GM19467 (cell line): ENCODE data around the gene LRRC18.

ENCODE experiments used
- ATAC-seq: cut with Tn5 transposase; IDR thresholded peaks from one replicate; pipeline ENCODE4 v1.9.1; 2021; ENCODE audit warnings: mild to moderate bottlenecking, moderate library complexity; ENCODE audit not compliant: unreplicated experiment

Gene LRRC18

GRCh38 chr10:48939790-48940325, at the start of gene LRRC18:
LRRC18 (minus strand) TSS chr10:48939840; CDS start chr10:48914155, 25,685 bp downstream.
- no peak for ATAC-seq

DNA sequence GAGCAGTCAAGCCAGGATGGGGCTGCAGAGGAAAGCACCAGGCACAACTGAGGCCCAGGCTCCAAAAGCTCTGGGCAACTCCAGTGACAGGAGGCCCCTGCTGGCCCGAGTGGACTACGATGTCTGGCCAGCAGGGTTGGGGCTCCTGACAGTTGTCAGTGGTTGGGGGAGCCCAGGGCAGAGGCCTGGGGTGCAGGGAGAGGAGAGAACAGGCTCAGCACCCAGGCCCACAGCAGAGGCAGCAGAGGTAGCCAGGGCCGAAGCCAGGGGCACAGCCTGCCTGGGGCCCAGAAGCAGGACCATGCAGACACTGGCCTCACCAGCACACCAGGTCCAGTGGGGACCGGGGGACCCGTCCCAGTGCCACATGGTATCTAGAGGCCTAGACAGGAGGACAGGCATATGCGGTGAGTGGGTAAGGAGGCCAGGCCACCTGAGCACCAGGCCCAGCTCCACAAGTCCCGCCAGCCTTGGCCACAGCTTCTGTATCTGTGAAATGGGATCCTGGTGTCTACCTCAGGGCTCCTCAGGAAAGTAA, 46.0 kb upstream of the LRRC18 start:
- ATAC-seq = no peak

DNA sequence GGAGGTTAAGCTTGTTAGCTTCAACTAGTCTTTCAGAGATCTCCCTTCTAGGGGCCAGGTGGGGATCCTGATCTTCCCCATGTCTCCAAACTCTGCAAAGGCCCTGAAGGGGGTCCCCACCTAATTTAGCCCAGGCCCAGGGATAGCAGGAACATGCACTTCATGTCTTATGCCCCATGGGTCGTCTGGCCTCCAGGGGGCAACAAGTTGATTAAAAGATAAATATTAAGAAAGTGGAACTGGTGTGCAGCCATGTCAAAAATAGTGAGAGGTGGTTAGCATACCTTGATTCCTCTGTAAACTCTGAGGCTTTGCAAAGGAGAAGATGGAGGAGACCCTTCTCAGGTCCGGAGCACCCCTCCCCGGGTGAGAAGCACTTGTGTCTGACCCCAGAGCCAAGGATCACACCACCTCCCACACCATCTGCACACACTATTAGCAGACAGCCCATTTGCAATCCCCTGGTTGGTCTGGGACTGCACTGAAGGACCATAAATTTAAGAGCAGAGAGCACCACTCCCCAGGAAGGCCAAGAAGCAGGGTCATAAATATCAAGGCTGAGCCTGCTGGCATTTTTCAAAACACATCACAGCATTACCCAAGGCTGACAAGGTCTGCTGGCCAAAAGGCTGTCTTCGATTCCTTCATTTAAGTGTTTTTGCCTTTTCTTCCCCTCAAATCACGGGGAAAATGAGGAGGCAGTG, 44.2 kb upstream of the LRRC18 start:
- ATAC-seq = no peak

- no peak for ATAC-seq
These were observed 42.9 kb upstream of the LRRC18 start for GRCh38 chr10:48982584-48982983.

GRCh38 chr10:48981310-48981907, 41.8 kb upstream of the LRRC18 start:
- ATAC-seq = no peak

DNA sequence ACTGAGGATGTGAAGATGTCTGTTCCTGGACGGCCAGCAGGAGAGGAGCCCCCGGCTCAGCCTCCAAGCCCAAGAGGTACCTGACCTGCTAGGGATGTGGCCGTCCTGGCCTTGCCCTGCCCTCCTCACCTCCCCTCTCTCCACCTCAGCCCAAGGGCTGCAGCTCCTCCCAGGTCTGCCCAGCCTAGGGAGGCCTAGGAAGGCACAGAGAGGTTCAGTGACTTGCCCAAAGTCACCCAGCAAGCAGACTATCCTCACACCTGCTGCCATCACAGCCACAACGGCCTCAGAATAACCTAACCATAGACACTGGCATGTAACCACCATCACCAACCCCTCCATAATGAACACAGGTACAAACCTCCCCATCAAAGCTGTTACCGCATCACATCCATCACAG, 38.7 kb upstream of the LRRC18 start:
- no peak for ATAC-seq

DNA sequence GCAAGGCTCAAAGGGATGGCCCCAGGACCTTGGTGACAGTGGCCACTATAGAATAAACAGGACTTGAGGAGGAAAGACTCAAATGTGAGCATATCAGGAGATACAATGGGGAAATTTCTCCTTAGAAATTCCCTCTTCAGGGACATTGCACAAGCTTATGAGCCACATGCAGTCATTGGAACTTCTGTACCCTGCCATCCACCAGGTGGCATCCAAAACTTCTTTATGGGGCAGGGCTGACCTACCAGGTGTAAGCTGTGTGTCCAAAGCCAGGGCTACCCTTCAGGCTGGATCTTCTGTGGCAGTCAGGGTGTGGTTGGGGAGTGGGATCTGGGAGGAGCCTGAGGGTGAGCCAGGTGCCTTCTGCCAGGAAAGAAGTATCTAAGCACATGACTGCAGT, 36.6 kb upstream of the LRRC18 start:
- ATAC-seq = no peak

DNA sequence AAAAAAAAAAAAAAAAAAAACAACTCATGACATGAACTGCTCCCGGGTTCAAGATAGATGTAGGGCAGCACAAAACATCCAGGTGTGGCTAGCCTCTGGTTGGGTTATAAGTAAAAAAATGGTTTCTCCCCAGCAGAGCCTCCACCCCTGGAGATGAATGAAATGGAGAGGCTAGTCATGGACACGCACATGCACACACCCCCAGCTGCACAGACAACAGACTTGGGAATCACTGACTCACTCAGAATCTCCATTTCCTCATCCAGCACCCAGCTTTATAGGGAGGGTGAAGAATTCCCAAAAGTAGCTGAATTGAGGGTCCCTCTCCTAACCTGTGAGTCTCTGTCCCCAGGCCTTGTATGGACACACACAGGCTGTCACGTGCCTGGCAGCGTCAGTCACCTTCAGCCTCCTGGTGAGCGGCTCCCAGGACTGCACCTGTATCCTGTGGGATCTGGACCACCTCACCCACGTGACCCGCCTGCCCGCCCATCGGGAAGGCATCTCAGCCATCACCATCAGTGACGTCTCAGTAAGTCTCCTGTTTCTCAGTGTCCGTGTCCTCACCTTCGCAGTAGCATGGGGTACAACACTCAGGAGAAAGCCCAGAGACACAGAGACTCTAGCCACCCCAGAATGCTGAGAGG, 35.0 kb upstream of the LRRC18 start:
- ATAC-seq = no peak

DNA sequence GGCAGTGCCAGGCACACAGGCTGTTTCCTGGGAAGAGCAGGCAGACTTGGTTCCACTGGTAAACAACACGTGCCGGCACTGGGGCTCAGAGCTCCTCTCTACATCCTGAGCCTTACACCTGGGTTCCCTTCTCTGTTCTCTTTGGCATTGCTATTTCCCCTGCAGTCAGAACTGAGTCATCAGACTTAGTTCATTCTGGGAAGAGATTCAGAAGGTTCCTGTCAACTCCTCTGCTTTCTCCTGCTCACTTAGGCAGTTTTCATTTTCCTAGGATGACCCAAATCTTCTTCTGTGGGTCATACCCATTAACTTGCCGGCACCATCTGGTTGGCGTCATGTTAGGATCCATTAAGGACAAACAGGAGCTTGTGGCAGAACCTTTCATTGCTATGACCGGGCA, 33.4 kb upstream of the LRRC18 start:
- ATAC-seq = no peak

DNA sequence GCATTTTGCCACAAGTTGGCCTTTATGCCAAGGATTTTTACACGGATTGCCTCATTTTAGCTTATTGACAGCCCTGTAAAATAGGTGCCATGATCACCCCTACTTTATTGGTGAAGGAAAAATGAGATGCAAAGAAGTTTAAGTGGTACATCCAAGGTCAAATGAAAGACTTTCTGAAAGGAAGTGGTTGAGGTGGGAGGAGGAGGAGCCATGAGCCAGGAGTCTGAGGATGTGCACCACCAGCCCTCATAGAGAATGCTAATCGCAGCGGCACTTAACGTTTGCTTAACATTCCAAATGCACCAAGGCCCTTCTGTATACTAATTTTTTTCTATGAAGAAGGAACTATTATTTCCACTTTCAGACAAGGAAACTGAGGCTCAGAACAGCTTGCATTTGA, 31.0 kb upstream of the LRRC18 start:
- ATAC-seq = no peak

DNA sequence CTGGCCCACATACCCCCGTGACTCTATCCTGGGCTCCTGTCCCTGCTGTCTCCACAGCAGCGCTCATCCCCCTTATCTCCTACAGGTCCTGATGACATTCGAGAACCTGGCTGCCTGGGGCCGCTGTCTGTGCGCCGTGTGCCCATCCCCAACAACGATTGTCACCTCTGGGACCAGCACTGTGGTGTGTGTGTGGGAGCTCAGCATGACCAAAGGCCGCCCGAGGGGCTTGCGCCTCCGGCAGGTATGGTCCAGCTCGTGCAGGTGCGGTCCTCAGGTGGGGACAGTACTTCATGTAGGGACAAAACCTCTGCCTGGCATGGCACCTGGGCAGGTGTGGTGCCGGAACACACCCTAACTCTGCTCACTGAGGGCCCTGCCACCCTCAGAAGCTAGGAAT, 30.4 kb upstream of the LRRC18 start:
- no peak for ATAC-seq

DNA sequence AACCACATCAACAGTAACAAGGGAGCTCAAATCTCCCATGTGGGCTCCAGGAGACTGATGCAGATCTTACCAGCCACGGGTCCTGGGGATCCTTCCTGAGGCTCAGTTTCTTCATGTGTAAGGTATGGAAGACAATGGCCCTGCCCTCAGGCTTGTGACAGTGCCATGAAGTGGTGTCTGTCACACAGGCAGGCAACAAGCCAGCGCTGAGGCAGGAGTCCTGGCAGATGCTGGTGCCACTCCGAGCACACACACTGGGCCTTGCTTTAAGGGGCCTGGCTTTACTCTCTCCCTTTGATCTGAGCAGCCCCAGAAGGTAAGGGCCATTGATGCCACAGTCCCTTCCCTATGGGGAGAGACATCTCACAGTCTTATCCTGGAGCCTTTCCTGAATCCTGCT, 28.4 kb upstream of the LRRC18 start:
- no peak for ATAC-seq

DNA sequence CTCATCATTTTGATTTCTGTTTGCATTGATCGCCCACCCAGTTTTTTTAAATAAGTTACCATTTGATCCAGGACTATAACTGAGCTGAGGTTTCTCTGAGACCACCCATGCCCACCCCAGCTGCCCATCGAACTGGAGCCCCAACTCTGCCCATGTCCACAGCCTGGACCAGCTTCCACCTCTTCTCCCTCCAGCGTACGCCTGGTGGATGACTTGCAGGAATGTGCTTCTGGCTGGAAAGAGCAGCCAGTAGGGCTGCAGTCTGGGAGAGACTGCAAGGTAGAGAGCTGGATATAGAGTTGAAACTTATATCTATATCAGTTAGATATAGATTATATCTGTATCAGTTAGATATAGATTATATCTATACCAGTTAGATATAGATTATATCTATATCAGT, 25.8 kb upstream of the LRRC18 start:
- no peak for ATAC-seq

GRCh38 chr10:48964038-48964437, 24.4 kb upstream of the LRRC18 start:
- ATAC-seq = no peak

DNA sequence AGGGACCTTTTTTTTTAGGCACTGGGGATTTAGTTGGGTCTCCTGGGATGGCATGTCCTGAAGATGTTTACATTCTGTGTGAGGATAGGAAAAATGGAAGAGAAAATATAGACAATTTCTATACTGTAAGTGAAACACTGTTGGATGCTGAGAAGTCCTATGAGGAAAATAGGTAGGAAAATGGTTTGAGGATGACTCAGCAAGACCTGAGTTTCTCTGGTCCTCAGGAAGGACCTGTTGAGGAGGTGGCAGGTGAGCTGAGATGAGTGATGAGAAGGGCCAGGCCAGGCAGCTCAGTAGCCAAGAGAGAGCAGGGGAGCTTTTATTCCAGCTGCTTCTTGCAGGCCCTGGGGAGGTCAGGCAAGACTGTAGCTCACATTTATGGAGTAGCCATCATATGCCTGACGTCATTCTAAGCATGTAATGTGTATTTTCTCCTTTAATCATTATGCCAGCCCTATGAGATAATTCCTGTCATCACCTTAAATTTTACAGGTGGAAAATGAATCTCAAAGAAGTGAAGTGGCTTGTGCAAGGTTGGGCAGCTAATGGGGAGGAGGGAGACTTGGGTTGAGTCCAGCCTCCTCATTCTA, 19.1 kb upstream of the LRRC18 start:
- no peak for ATAC-seq

GRCh38 chr10:48957361-48958151, 17.9 kb upstream of the LRRC18 start:
- ATAC-seq = no peak

DNA sequence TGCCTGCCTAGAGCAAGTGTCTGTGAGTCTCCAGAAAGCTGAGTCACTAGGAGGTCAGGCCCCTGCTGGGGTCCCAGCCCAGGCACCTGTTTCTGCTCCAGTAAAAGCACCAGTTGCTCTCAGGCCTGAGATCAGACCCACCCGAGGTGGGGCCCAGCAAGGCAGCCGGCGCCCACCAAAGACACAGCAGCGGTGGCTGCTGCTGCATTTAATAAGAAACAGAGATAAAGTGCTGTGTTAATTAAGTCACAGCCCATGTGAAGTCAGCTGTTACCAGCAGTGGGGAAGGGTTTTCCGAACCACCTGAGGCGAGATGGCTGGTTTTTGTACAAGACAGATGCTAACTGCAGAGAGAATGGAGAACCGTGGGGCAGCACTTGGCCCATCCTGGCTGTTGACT, 12.1 kb upstream of the LRRC18 start:
- no peak for ATAC-seq

GRCh38 chr10:48948470-48949037, 8.9 kb upstream of the LRRC18 start:
- no peak for ATAC-seq

DNA sequence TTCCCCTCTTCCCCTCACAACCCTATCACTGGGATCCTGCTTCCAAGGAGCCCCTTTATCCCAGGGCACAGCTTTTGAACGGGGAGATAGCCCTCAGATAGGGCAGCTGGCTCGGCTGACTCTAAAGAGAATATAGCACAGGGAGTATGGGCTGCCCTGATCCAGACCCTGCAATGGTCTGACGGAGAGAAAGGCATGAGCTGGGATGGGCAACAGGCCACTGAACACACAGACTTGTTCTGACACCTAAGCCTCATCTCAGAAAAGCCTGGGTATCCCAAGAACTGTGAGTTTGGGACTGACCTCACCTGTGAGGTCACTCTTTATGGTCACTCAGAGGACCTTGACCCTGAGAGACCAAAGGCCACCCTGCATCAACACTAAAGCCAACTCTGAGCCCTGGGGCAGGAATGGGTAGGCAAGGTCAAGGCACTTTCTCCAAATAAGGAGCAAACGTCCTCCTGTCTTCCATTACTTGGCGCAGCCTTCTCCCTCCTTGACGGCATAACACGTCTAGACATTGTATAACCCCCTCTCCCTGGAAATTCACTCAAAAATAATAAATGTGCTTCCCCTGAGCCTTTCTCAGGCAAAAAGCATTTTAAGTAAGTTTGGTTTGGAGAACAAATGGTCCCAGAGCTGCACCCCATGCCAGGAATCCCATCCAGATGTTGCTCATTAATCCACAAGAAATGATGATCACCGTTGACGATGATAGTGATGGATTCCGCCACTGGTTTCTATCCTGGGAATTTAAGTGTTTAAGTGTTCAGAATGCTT, 8.2 kb upstream of the LRRC18 start:
- no peak for ATAC-seq
